Fibroblast of lung (primary cell): ENCODE data around the gene GPD1L.

Experiments used
- EZH2 ChIP-seq: IDR thresholded peaks from 2 replicates; pipeline ENCODE4 v1.5.1; 2012; ENCODE audit warnings: low read length, control low read depth, mild to moderate bottlenecking; ENCODE audit errors: missing control alignments
- TF ChIP-seq, protein P1 (sequence below), 2 donors: IDR thresholded peaks in 1 of 2; conservative IDR thresholded peaks in 1 of 2; 1 replicate in 1 of 2; 2 replicates in 1 of 2; pipeline ENCODE4 v1.5.1; 2011 to 2012; ENCODE audit warnings: low read length in 2 of 2, control low read depth in 1 of 2, inconsistent platforms in 1 of 2, low read depth in 1 of 2, mild to moderate bottlenecking in 1 of 2

DNA sequence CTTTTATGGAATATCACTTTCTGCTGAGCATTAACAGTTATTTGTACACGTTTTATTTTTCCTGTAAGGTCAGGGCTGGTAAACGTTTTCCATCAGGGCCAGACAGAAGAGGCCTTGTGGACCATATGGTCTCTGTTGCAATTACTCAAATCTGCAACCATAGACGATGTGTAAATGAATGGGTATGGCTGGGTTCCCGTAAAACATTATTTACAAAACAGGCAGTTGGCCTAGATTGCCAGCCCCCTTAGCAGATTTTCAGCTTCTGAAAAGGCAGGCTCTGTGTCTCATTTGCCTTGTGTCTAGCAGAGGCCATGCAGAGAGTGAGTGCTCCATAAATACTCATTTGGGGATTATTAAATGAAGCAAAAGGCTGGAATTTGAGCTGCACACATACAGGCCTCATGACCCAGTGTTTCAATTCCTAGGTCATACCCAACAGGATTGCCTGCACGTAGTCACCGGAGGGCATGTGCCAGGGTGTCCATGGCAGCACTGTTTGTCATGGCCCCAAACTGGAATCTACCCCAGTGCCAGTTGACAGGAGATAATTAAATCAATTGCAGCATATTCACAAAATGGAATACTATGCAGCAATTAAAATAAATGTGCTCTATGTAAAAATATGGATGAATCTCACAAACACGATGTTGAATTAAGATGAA is 51.3 kb downstream of the GPD1L start:
- TF ChIP-seq EZH2 = no peak
- TF ChIP-seq, protein P1, sequence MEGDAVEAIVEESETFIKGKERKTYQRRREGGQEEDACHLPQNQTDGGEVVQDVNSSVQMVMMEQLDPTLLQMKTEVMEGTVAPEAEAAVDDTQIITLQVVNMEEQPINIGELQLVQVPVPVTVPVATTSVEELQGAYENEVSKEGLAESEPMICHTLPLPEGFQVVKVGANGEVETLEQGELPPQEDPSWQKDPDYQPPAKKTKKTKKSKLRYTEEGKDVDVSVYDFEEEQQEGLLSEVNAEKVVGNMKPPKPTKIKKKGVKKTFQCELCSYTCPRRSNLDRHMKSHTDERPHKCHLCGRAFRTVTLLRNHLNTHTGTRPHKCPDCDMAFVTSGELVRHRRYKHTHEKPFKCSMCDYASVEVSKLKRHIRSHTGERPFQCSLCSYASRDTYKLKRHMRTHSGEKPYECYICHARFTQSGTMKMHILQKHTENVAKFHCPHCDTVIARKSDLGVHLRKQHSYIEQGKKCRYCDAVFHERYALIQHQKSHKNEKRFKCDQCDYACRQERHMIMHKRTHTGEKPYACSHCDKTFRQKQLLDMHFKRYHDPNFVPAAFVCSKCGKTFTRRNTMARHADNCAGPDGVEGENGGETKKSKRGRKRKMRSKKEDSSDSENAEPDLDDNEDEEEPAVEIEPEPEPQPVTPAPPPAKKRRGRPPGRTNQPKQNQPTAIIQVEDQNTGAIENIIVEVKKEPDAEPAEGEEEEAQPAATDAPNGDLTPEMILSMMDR (conservative IDR thresholded peaks at IDR 0.05 in 1 of 2, IDR thresholded peaks at IDR 0.05 in 1 of 2; ENCODE audit: low read depth in 1 of 2, low read length in 2 of 2) = no peak
